HPDE6-E6E7 (cell line): ENCODE measurements around the gene ANKUB1.

Experiments
- DNase-seq: peaks from one replicate; pipeline ENCODE4 v3.0.0; 2011; ENCODE audit warnings: missing footprints; ENCODE audit errors: extremely low spot score

The ANKUB1 gene

GRCh38 chr3:149763565-149764195, 28.7 kb downstream of the ANKUB1 start:
- DNase-seq, result no peak

- no peak for DNase-seq
Observed at GRCh38 chr3:149753717-149754116, 38.6 kb downstream of the ANKUB1 start.

- no peak for DNase-seq
Observed at GRCh38 chr3:149752788-149753136, 39.6 kb downstream of the ANKUB1 start.

GRCh38 chr3:149752051-149752787, 40.1 kb downstream of the ANKUB1 start, which contains the start of gene COMMD2:
COMMD2 (minus strand) TSS chr3:149752489; CDS start chr3:149752444, 45 bp downstream.
- DNase-seq, result peak; percentile 64

GRCh38 chr3:149751551-149751950, 40.8 kb downstream of the ANKUB1 start:
- no peak for DNase-seq

GRCh38 chr3:149744606-149745005, 47.7 kb downstream of the ANKUB1 start:
- no peak for DNase-seq

- DNase-seq, result no peak
Observed at GRCh38 chr3:149744151-149744550, 48.2 kb downstream of the ANKUB1 start.

GRCh38 chr3:149739396-149739795, 53.0 kb downstream of the ANKUB1 start:
- DNase-seq, result no peak

- DNase-seq, result no peak
Observed at GRCh38 chr3:149738876-149739275, 53.5 kb downstream of the ANKUB1 start.

- DNase-seq, result no peak
Observed at GRCh38 chr3:149736953-149737205, 55.5 kb downstream of the ANKUB1 start.

GRCh38 chr3:149736175-149736952, 56.0 kb downstream of the ANKUB1 start:
- DNase-seq, result no peak

- DNase-seq, result no peak
Observed at GRCh38 chr3:149732234-149732633, 60.1 kb downstream of the ANKUB1 start.

GRCh38 chr3:149727656-149728055, 64.7 kb downstream of the ANKUB1 start:
- DNase-seq, result no peak

- DNase-seq, result no peak
Observed at GRCh38 chr3:149726716-149727407, 65.5 kb downstream of the ANKUB1 start.

GRCh38 chr3:149723781-149724180, 68.6 kb downstream of the ANKUB1 start:
- no peak for DNase-seq

GRCh38 chr3:149720918-149721317, 71.4 kb downstream of the ANKUB1 start:
- no peak for DNase-seq

GRCh38 chr3:149717391-149718056, 74.8 kb downstream of the ANKUB1 start:
- no peak for DNase-seq

GRCh38 chr3:149716984-149717383, 75.4 kb downstream of the ANKUB1 start:
- DNase-seq, result no peak

- DNase-seq, result no peak
Observed at GRCh38 chr3:149715247-149715646, 77.1 kb downstream of the ANKUB1 start.

- DNase-seq, result no peak
Observed at GRCh38 chr3:149713730-149714654, 78.4 kb downstream of the ANKUB1 start.
